Endothelial cell (in vitro differentiated cells): ENCODE data around the gene CHD5. TPM values are rescaled to one million over a fixed set of nuclear protein-coding genes. Genes with fewer than 3 reads are reported as not detected.

Experiments
- DNase-seq: peaks from one replicate; pipeline ENCODE4 v3.0.0; 2021; ENCODE audit warnings: low spot score
- H3K27ac Mint-ChIP-seq: one replicate; pipeline ENCODE4 v1.8.0; 2021; ENCODE audit warnings: mixed read lengths, inconsistent platforms; ENCODE audit not compliant: unreplicated experiment
- H3K27me3 Mint-ChIP-seq: one replicate; pipeline ENCODE4 v1.8.0; 2021; ENCODE audit warnings: mild to moderate bottlenecking, moderate library complexity, mixed read lengths, inconsistent platforms; ENCODE audit not compliant: unreplicated experiment
- H3K36me3 Mint-ChIP-seq: one replicate; pipeline ENCODE4 v1.8.0; 2021; ENCODE audit warnings: mild to moderate bottlenecking, low read depth, mixed read lengths, inconsistent platforms; ENCODE audit not compliant: unreplicated experiment
- H3K4me1 Mint-ChIP-seq: one replicate; pipeline ENCODE4 v1.8.0; 2021; ENCODE audit warnings: mild to moderate bottlenecking, mixed read lengths, inconsistent platforms; ENCODE audit not compliant: unreplicated experiment
- H3K4me3 Mint-ChIP-seq: one replicate; pipeline ENCODE4 v1.8.0; 2021; ENCODE audit warnings: mild to moderate bottlenecking, mixed read lengths, inconsistent platforms; ENCODE audit not compliant: unreplicated experiment
- H3K9me3 Mint-ChIP-seq: one replicate; pipeline ENCODE4 v1.8.0; 2021; ENCODE audit warnings: mixed read lengths, inconsistent platforms; ENCODE audit not compliant: unreplicated experiment
- total RNA-seq: library from RNA; stranded (reverse); fragmentation: NEBNext Ultra II Directional; extraction: Animal tissue kit (Norgen Biotek cat#: 25700); gene quantifications from one replicate; pipeline ENCODE4 v1.2.1, GENCODE V29; 2021; ENCODE audit not compliant: unreplicated experiment
- TF ChIP-seq, protein P1 (sequence below): fragments of 200-600 bp; sonication (generic); IDR thresholded peaks from one replicate; pipeline ENCODE4 v1.5.0; 2021; ENCODE audit warnings: antibody characterized with exemption; ENCODE audit not compliant: unreplicated experiment

CHD5 gene
- total RNA-seq, 1 donor from 2014 or later, result 0.15 TPM

GRCh38 chr1:6141592-6141991, 38.5 kb downstream of the CHD5 start:
- peaks cover 6% of the 10 kb centered on the region for H3K27me3 Mint-ChIP-seq
- no peaks in the 10 kb centered on the region for H3K9me3 Mint-ChIP-seq
- H3K36me3 Mint-ChIP-seq, result no peaks in the 10 kb centered on the region
- no peak for DNase-seq
- no peak overlapping the region for H3K27ac Mint-ChIP-seq
- no peak overlapping the region for H3K4me3 Mint-ChIP-seq
- TF ChIP-seq, protein P1, sequence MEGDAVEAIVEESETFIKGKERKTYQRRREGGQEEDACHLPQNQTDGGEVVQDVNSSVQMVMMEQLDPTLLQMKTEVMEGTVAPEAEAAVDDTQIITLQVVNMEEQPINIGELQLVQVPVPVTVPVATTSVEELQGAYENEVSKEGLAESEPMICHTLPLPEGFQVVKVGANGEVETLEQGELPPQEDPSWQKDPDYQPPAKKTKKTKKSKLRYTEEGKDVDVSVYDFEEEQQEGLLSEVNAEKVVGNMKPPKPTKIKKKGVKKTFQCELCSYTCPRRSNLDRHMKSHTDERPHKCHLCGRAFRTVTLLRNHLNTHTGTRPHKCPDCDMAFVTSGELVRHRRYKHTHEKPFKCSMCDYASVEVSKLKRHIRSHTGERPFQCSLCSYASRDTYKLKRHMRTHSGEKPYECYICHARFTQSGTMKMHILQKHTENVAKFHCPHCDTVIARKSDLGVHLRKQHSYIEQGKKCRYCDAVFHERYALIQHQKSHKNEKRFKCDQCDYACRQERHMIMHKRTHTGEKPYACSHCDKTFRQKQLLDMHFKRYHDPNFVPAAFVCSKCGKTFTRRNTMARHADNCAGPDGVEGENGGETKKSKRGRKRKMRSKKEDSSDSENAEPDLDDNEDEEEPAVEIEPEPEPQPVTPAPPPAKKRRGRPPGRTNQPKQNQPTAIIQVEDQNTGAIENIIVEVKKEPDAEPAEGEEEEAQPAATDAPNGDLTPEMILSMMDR, result no peak
- H3K4me1 Mint-ChIP-seq, result no peaks in the 10 kb centered on the region

DNA sequence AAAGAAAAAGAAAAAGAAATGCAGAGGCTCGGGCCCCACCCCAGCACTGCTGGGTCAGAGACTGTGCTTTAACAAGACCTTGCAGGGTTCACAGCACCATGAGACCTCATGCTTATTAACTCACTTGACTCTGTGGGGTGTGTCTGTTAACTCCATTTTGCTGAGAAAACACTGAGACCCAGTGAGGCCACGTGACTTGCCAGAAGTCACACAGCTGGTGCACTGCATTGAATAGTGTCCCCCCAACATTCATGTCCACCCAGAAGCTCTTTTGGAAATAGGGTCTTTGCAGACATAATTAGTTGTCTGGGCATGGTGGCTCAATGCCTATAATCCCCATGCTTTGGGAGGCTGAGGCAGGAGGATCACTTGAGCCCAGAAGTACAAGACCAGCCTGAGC, 39.7 kb downstream of the CHD5 start:
- no peak for DNase-seq

GRCh38 chr1:6137758-6138157, 42.4 kb downstream of the CHD5 start:
- DNase-seq, result no peak
- peaks cover 11% of the 10 kb centered on the region for H3K27me3 Mint-ChIP-seq
- H3K36me3 Mint-ChIP-seq, result no peaks in the 10 kb centered on the region
- no peaks in the 10 kb centered on the region for H3K4me1 Mint-ChIP-seq
- TF ChIP-seq, protein P1, result no peak
- no peaks in the 10 kb centered on the region for H3K9me3 Mint-ChIP-seq
- no peak overlapping the region for H3K4me3 Mint-ChIP-seq
- no peak overlapping the region for H3K27ac Mint-ChIP-seq

More for the DNA sequence above, 39.7 kb downstream of the CHD5 start:
- TF ChIP-seq, protein P1, result no peak
- Mint-ChIP-seq H3K4me1 (no peaks in the 10 kb centered on the region), H3K36me3 (no peaks in the 10 kb centered on the region), H3K27me3 (peaks cover 2% of the 10 kb centered on the region), H3K27ac (no peak overlapping the region), H3K4me3 (no peak overlapping the region), H3K9me3 (no peaks in the 10 kb centered on the region)

DNA sequence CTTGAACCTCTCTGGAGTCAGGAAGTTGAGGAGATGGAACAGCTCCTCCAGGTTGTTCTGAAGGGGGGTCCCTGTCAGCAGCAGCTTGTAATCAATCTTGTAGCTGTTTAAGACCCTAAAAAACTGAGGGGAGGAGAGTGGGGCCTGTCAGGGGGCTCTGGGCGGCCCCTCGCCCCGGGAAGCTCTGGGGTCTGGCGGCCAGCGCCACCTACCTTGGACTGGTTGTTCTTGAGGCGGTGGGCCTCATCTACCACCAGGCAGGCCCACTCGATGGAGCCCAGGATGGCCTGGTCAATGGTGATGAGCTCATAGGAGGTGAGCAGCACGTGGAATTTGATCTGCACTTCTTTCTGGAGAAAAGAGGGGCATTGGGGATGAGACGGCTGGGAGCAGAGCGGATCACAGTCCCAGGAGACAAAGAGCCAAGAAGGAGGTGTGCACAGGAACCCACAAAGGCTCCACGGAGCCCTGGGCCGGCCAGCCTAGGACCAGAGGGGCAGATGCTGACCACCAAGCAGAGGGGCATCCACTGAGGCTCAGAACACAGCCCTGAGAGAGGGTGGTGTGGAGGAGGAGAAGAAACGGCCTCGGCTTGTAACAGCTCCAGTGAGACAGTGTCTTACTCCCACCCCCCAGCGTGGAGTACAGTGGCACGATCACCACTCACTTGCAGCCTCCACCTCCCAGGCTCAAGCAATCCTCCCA, 43.5 kb downstream of the CHD5 start:
- Mint-ChIP-seq H3K9me3 (no peaks in the 10 kb centered on the region), H3K27ac (no peak overlapping the region), H3K36me3 (peaks cover 5% of the 10 kb centered on the region), H3K4me1 (no peaks in the 10 kb centered on the region), H3K4me3 (no peak overlapping the region), H3K27me3 (peaks cover 17% of the 10 kb centered on the region)
- no peak for DNase-seq
- TF ChIP-seq, protein P1, result no peak

DNA sequence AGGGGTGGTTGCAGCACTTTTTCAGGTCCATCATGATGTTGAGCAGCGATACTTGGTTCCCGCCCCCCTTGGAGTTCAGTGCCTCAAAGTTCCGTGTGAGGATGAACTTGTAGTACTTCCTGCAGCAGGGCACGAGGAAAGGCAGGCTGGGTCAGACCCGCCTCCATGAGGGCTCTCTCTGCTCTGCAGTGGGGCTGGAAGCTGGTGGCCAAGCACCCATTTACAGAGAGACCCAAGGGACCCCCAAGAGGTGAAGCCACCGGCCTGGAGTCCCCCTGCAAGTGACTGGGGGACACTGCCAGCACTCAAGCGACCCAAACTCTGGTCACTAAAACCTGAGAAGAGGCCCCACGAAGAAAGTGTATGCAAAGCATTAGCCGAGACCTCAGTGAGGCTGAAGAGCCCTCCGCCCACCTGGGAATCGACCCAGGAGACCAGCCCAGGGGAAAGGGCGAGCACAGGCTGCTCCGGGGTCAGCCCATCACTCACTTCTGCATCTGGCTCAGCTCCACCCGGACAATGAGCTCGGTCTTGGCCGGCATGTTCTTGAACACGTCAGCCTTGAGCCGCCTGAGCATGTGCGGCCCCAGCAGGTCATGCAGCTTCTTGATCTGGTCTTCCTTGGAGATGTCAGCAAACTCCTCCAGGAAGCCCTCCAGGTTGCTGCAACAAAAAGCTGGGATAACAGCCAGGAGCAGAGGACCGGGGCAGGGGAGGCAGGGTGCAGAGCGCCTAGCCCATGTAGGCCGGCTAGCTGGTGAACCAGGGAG, 45.2 kb downstream of the CHD5 start:
- H3K27me3 Mint-ChIP-seq, result peaks cover 19% of the 10 kb centered on the region
- TF ChIP-seq, protein P1, result no peak

More for the DNA sequence above, 45.2 kb downstream of the CHD5 start:
- Mint-ChIP-seq H3K4me3 (no peak overlapping the region), H3K4me1 (no peaks in the 10 kb centered on the region), H3K36me3 (peaks cover 5% of the 10 kb centered on the region), H3K9me3 (no peaks in the 10 kb centered on the region), H3K27ac (no peak overlapping the region)
- DNase-seq, result no peak
